ENCODE data around the gene TMEM139. TPM values are rescaled to one million over a fixed set of nuclear protein-coding genes. Genes with fewer than 3 reads are reported as not detected.

Gene TMEM139
- total and polyA plus RNA-seq, 4 donors: 8.4 to 31.8 (median 19.5) TPM

GRCh38 chr7:143248761-143249354 lies 35.9 kb upstream of the TMEM139 start:
- TF ChIP-seq CTCF (IDR thresholded peaks at IDR 0.05; ENCODE audit: control extremely low read depth, extremely low read depth): no peak
- DNase-seq (no peak), ATAC-seq (ENCODE audit: insufficient read depth, low FRiP score) (no peak)
- H3K4me1 ChIP-seq (ENCODE audit: control insufficient read depth in 5 of 5, insufficient read depth in 5 of 5, low read length in 5 of 5): peaks cover 0 to 6% (median 0%) of the 10 kb centered on the region in 5 donors
- no peak overlapping the region for H3K27ac ChIP-seq (ENCODE audit: low read depth in 1 of 2, low read length in 1 of 2)
- H3K36me3 ChIP-seq (ENCODE audit: control insufficient read depth in 4 of 4, insufficient read depth in 4 of 4, low read length in 4 of 4): no peaks in the 10 kb centered on the region
- H3K9me3 ChIP-seq (ENCODE audit: control insufficient read depth in 4 of 4, insufficient read depth in 3 of 4, low read length in 3 of 4): peaks cover 0 to 3% (median 0%) of the 10 kb centered on the region in 4 donors
- no peaks in the 10 kb centered on the region for H3K27me3 ChIP-seq (ENCODE audit: control insufficient read depth in 3 of 3, insufficient read depth in 3 of 3, low read length in 2 of 3)
- WGBS, 2 donors: 91 to 95% methylated on average over 2 of the region's 2 CpGs
- no peak overlapping the region for H3K4me3 ChIP-seq
- no peak overlapping the region for H3K9ac ChIP-seq (ENCODE audit: insufficient read depth in 1 of 2, low read length in 2 of 2)

- Histone ChIP-seq H3K27ac (ENCODE audit: low read depth in 1 of 2, low read length in 1 of 2) (no peak overlapping the region), H3K9ac (ENCODE audit: insufficient read depth in 1 of 2, low read length in 2 of 2) (no peak overlapping the region), H3K4me1 (ENCODE audit: control insufficient read depth in 5 of 5, insufficient read depth in 5 of 5, low read length in 5 of 5) (no peaks in the 10 kb centered on the region), H3K4me3 (no peak overlapping the region), H3K9me3 (ENCODE audit: control insufficient read depth in 4 of 4, insufficient read depth in 3 of 4, low read length in 3 of 4) (peaks cover 0 to 3% (median 0%) of the 10 kb centered on the region in 4 donors), H3K27me3 (ENCODE audit: control insufficient read depth in 3 of 3, insufficient read depth in 3 of 3, low read length in 2 of 3) (no peaks in the 10 kb centered on the region), H3K36me3 (ENCODE audit: control insufficient read depth in 4 of 4, insufficient read depth in 4 of 4, low read length in 4 of 4) (no peaks in the 10 kb centered on the region)
- ATAC-seq (ENCODE audit: insufficient read depth, low FRiP score) (no peak), DNase-seq (no peak)
- TF ChIP-seq CTCF (IDR thresholded peaks at IDR 0.05; ENCODE audit: control extremely low read depth, extremely low read depth): no peak
These were observed 34.6 kb upstream of the TMEM139 start for GRCh38 chr7:143250199-143250598.

GRCh38 chr7:143250822-143251221 lies 33.9 kb upstream of the TMEM139 start:
- Histone ChIP-seq H3K27me3 (ENCODE audit: control insufficient read depth in 3 of 3, insufficient read depth in 3 of 3, low read length in 2 of 3) (no peaks in the 10 kb centered on the region), H3K9me3 (ENCODE audit: control insufficient read depth in 4 of 4, insufficient read depth in 3 of 4, low read length in 3 of 4) (peaks cover 0 to 3% (median 0%) of the 10 kb centered on the region in 4 donors), H3K27ac (ENCODE audit: low read depth in 1 of 2, low read length in 1 of 2) (no peak overlapping the region), H3K36me3 (ENCODE audit: control insufficient read depth in 4 of 4, insufficient read depth in 4 of 4, low read length in 4 of 4) (no peaks in the 10 kb centered on the region), H3K9ac (ENCODE audit: insufficient read depth in 1 of 2, low read length in 2 of 2) (no peak overlapping the region), H3K4me1 (ENCODE audit: control insufficient read depth in 5 of 5, insufficient read depth in 5 of 5, low read length in 5 of 5) (no peaks in the 10 kb centered on the region), H3K4me3 (no peak overlapping the region)
- DNase-seq (no peak), ATAC-seq (ENCODE audit: insufficient read depth, low FRiP score) (no peak)
- no peak for TF ChIP-seq CTCF (IDR thresholded peaks at IDR 0.05; ENCODE audit: control extremely low read depth, extremely low read depth)
- 80 to 85% methylated on average over 1 of the region's 1 CpG for WGBS, 2 donors

- Histone ChIP-seq H3K4me1 (ENCODE audit: control insufficient read depth in 5 of 5, insufficient read depth in 5 of 5, low read length in 5 of 5) (no peaks in the 10 kb centered on the region), H3K27me3 (ENCODE audit: control insufficient read depth in 3 of 3, insufficient read depth in 3 of 3, low read length in 2 of 3) (no peaks in the 10 kb centered on the region), H3K4me3 (no peak overlapping the region), H3K36me3 (ENCODE audit: control insufficient read depth in 4 of 4, insufficient read depth in 4 of 4, low read length in 4 of 4) (no peaks in the 10 kb centered on the region), H3K27ac (ENCODE audit: low read depth in 1 of 2, low read length in 1 of 2) (no peak overlapping the region), H3K9me3 (ENCODE audit: control insufficient read depth in 4 of 4, insufficient read depth in 3 of 4, low read length in 3 of 4) (peaks cover 0 to 3% (median 0%) of the 10 kb centered on the region in 4 donors), H3K9ac (ENCODE audit: insufficient read depth in 1 of 2, low read length in 2 of 2) (no peak overlapping the region)
- WGBS, 2 donors: 76 to 82% methylated on average over 2 of the region's 2 CpGs
- DNase-seq (no peak), ATAC-seq (ENCODE audit: insufficient read depth, low FRiP score) (no peak)
- no peak for TF ChIP-seq CTCF (IDR thresholded peaks at IDR 0.05; ENCODE audit: control extremely low read depth, extremely low read depth)
These were observed 32.8 kb upstream of the TMEM139 start for GRCh38 chr7:143252006-143252405.
